Measurements from ENCODE around the gene DIP2B.

DNA sequence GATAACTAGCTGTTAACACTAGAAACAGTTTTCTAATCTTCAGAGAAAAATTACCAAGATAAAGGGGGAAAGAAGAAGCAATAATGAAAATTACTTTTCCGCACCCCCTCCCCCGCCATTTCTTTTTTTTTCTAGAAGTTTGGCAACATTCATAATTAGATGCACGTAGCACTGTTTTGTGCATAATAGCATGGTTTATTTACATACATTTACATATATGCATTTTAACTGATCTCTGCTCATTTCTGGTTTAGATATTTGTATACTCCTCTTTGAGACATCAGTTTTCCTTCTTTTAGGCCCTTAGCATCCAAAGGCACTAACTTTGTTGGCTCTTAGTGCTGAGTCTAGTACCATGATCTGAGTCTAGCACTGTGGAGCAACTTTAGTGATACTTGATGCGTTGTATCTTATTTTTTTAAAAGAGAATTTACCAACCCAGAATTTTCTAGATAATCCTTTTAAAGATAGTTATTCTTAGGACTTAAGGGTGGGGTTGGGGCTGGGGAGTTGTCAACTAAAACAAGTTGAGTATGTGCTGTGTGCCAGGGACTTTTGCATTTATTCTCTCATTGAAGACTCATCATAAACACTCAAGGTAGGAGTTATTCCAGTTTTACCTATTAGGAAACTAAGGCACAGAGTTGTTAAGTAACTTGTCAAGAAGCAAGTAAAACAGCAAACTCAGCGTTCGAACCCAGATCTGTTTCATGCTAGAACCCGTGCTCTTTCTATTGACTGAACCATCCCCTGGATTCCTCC is 110.5 kb downstream of the DIP2B start:
- no peak for TF ChIP-seq EZH2 (IDR thresholded peaks at IDR 0.05; ENCODE audit: borderline replicate concordance, low read length)
- no peak for TF ChIP-seq CTCF (conservative IDR thresholded peaks at IDR 0.05 in 1 of 2, IDR thresholded peaks at IDR 0.05 in 1 of 2; ENCODE audit: extremely low read depth in 1 of 2, insufficient read depth in 1 of 2, low read depth in 1 of 2, low read length in 2 of 2)
